Activated naive CD8-positive, alpha-beta T cell treated with anti-CD3 and anti-CD28 coated beads, Interleukin-2, amount 10 ng/mL, durations not matched to agents 7 days and 5 days (primary cell): ENCODE results near the gene OR51B5. TPM values are rescaled to one million over a fixed set of nuclear protein-coding genes. Genes with fewer than 3 reads are reported as not detected.
"Not testable (repeated sequence)": the region's sequence is repeated elsewhere in the genome, so short reads cannot be mapped to it uniquely, and the experiment has no call there.

ENCODE experiments used
- ATAC-seq: fragments of 150-1000 bp; cut with Tn5 transposase; one replicate; pipeline ENCODE4 v1.10.0; 2021; ENCODE audit warnings: low read depth, moderate library complexity
- POLR2A ChIA-PET: fragments of 350-600 bp; sonication (Branson Sonifier 250); formaldehyde crosslinking; loops from one replicate; lab custom pipeline; 2021; ENCODE audit warnings: antibody characterized with exemption; lab: Charles Lee
- DNase-seq: peaks from one replicate; pipeline ENCODE4 v3.0.0; 2021
- H3K27ac Mint-ChIP-seq: one replicate; pipeline ENCODE4 v1.8.0; 2022; ENCODE audit warnings: mild to moderate bottlenecking, mixed read lengths
- H3K27me3 Mint-ChIP-seq: one replicate; pipeline ENCODE4 v1.8.0; 2022; ENCODE audit warnings: mild to moderate bottlenecking, moderate library complexity, mixed read lengths
- H3K36me3 Mint-ChIP-seq: one replicate; pipeline ENCODE4 v1.8.0; 2021; ENCODE audit warnings: mild to moderate bottlenecking, mixed read lengths
- H3K4me1 Mint-ChIP-seq: one replicate; pipeline ENCODE4 v1.8.0; 2021; ENCODE audit warnings: mixed read lengths
- H3K4me3 Mint-ChIP-seq: one replicate; pipeline ENCODE4 v1.8.0; 2022; ENCODE audit warnings: mild to moderate bottlenecking, moderate library complexity, mixed read lengths
- H3K9me3 Mint-ChIP-seq: one replicate; pipeline ENCODE4 v1.8.0; 2021; ENCODE audit warnings: mixed read lengths
- total RNA-seq, 2 experiments: library from RNA; stranded (reverse); gene quantifications; one replicate each; pipeline ENCODE4 v1.2.3, GENCODE V29; 2021

The OR51B5 gene, protein sequence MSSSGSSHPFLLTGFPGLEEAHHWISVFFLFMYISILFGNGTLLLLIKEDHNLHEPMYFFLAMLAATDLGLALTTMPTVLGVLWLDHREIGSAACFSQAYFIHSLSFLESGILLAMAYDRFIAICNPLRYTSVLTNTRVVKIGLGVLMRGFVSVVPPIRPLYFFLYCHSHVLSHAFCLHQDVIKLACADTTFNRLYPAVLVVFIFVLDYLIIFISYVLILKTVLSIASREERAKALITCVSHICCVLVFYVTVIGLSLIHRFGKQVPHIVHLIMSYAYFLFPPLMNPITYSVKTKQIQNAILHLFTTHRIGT
- total RNA-seq: not detected

- H3K36me3 Mint-ChIP-seq: no peaks in the 10 kb centered on the region
- H3K27me3 Mint-ChIP-seq: no peaks in the 10 kb centered on the region
- no peaks in the 10 kb centered on the region for H3K4me1 Mint-ChIP-seq
- ATAC-seq: no peak
- H3K27ac Mint-ChIP-seq: no peak within 1 kb of the TSS
- H3K9me3 Mint-ChIP-seq: no peaks in the 10 kb centered on the region
- no peak for DNase-seq
- POLR2A ChIA-PET: no interaction called here
- H3K4me3 Mint-ChIP-seq: no peak within 1 kb of the TSS
Observed at GRCh38 chr11:5343474-5344335, at the start of gene OR51B5. Gene OR51B5 (minus strand): TSS chr11:5343524. CDS start chr11:5343524, 0 bp downstream.

GRCh38 chr11:5390210-5390609, 46.9 kb upstream of the OR51B5 start:
- POLR2A ChIA-PET: no interaction called here
- H3K36me3 Mint-ChIP-seq: no peaks in the 10 kb centered on the region
- no peaks in the 10 kb centered on the region for H3K4me1 Mint-ChIP-seq
- H3K27ac Mint-ChIP-seq: no peak overlapping the region
- H3K27me3 Mint-ChIP-seq: no peaks in the 10 kb centered on the region
- no peak for DNase-seq
- no peak for ATAC-seq
- H3K4me3 Mint-ChIP-seq: no peak overlapping the region
- H3K9me3 Mint-ChIP-seq: no peaks in the 10 kb centered on the region

GRCh38 chr11:5384335-5384734, 41.0 kb upstream of the OR51B5 start:
- POLR2A ChIA-PET: no interaction called here
- ATAC-seq (no peak), DNase-seq (no peak)
- H3K4me3 Mint-ChIP-seq: no peak overlapping the region
- H3K27me3 Mint-ChIP-seq: no peaks in the 10 kb centered on the region
- no peaks in the 10 kb centered on the region for H3K9me3 Mint-ChIP-seq
- no peaks in the 10 kb centered on the region for H3K36me3 Mint-ChIP-seq
- H3K4me1 Mint-ChIP-seq: no peaks in the 10 kb centered on the region
- H3K27ac Mint-ChIP-seq: no peak overlapping the region

DNA sequence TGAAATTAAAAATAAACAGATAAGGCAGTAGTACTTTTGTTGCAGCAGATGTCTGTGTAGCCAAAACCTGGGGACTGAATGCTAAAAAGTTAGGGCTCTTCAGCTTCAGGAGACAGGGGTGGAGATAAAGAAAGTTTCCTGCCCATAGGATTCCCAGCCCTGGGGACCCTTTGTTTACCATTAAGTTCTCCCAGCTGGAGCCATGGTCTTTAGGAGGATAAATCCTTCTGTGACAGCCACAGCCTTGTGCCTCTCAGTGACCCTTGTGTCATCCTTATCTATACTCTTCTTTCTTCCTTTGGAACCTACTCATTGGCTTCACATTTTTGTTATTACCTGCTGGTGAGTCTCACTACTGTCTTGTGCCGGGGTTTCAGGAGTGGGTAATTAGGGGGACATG, 40.3 kb upstream of the OR51B5 start, which contains the start of gene OR51M1:
Gene OR51M1 (plus strand): TSS at position 237 of the 400 bp plus-strand sequence. CDS start 5,587 bp downstream, outside the sequence.
- no peak within 1 kb of the TSS for H3K4me3 Mint-ChIP-seq
- H3K36me3 Mint-ChIP-seq: no peaks in the 10 kb centered on the region
- no peaks in the 10 kb centered on the region for H3K4me1 Mint-ChIP-seq
- ATAC-seq (no peak), DNase-seq (no peak)
- POLR2A ChIA-PET: no interaction called here
- H3K27me3 Mint-ChIP-seq: no peaks in the 10 kb centered on the region
- no peak within 1 kb of the TSS for H3K27ac Mint-ChIP-seq
- no peaks in the 10 kb centered on the region for H3K9me3 Mint-ChIP-seq

DNA sequence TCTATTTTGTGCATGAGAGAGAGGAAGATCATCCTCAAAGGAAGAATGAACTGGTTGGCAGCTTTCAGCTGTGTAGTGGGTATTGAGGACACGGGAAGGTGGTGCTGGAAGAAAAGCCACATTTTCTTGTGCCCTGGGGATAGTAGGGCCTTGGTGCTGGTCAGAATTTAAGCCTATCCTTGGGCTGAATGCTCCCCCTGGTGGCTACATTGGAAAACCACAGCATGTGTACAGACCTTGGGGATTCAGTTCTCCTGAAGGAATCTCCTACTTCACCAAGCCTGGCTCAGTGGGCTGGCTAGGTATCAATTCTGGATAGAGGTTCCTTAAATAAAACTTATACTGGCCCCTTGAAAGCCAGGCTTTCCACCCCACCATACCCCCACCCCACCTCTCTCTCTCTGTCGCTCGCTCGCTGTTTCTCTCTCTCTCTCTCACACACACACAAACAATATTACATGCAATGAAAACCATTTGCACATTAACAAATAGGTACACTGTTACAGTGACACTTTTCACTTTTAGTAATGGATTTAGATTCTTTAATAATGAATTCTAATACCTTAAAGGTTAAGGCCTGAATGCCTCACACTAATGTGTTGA, 37.5 kb upstream of the OR51B5 start:
- no peaks in the 10 kb centered on the region for H3K4me1 Mint-ChIP-seq
- no peak overlapping the region for H3K4me3 Mint-ChIP-seq
- no peaks in the 10 kb centered on the region for H3K27me3 Mint-ChIP-seq
- no peak overlapping the region for H3K27ac Mint-ChIP-seq
- DNase-seq: peak; percentile 28
- no peaks in the 10 kb centered on the region for H3K9me3 Mint-ChIP-seq
- POLR2A ChIA-PET: no interaction called here
- no peak for ATAC-seq
- no peaks in the 10 kb centered on the region for H3K36me3 Mint-ChIP-seq

- H3K4me1 Mint-ChIP-seq: no peaks in the 10 kb centered on the region
- H3K36me3 Mint-ChIP-seq: no peaks in the 10 kb centered on the region
- no peaks in the 10 kb centered on the region for H3K9me3 Mint-ChIP-seq
- ATAC-seq (no peak), DNase-seq (no peak)
- POLR2A ChIA-PET: no interaction called here
- H3K27me3 Mint-ChIP-seq: peaks cover 4% of the 10 kb centered on the region
- no peak overlapping the region for H3K4me3 Mint-ChIP-seq
- H3K27ac Mint-ChIP-seq: no peak overlapping the region
Observed at GRCh38 chr11:5369789-5370188, 26.5 kb upstream of the OR51B5 start.

GRCh38 chr11:5368502-5369043, 25.2 kb upstream of the OR51B5 start:
- Mint-ChIP-seq H3K9me3 (no peaks in the 10 kb centered on the region), H3K27me3 (peaks cover 4% of the 10 kb centered on the region), H3K4me3 (no peak overlapping the region), H3K27ac (no peak overlapping the region), H3K4me1 (no peaks in the 10 kb centered on the region), H3K36me3 (no peaks in the 10 kb centered on the region)
- POLR2A ChIA-PET: no interaction called here
- ATAC-seq (no peak), DNase-seq (no peak)

DNA sequence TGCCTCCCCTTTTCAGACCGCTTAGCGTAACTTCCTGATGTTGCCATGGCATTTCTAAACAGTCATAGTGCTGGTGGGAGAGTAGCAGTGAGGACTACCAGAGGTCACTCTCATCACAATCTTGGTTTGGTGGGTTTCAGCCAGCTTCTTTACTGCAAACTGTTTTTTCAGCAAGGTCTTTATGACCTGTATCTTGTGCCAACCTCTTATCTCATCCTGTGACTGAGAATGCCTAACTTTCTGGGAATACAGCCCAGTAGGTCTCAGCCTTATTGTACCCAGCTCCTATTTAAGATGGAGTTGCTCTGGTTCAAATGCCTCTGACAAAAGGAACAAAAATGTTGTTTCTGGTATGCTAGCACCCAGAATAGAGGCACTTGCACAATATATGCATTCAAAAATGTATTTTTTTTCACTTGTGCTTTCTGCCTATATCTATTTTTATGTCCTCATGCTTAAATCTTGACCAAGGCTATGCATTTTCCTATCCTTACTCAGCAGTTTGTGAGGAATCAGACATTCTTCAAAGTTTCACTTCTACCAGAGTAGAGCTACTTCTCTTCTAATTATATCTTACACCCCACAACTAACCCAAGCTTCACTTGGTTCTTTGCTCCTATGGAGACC, 24.2 kb upstream of the OR51B5 start:
- Mint-ChIP-seq H3K4me1 (no peaks in the 10 kb centered on the region), H3K9me3 (no peaks in the 10 kb centered on the region), H3K36me3 (no peaks in the 10 kb centered on the region), H3K4me3 (no peak overlapping the region), H3K27me3 (peaks cover 4% of the 10 kb centered on the region), H3K27ac (no peak overlapping the region)
- ATAC-seq (no peak), DNase-seq (no peak)
- POLR2A ChIA-PET: no interaction called here

DNA sequence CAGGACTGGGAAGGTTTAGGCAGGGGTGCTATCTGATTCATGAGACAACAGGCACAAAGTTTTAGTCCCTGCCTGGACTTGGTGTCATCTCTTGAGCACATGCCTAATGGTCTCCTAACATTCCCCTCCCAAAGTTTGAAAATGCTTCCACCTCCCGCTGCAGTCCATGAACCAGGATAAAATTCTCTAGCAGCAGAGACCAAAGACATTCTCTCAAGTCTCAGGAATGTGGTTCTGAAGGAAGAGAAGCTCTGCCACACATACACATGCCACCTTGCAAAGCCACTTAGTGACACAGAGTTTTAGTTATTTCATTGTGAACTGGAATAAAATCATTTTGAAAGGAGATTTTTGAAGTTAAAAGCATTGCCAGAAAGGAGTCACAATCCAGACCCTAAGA, 23.5 kb upstream of the OR51B5 start:
- POLR2A ChIA-PET: no interaction called here
- peaks cover 2% of the 10 kb centered on the region for H3K27me3 Mint-ChIP-seq
- DNase-seq: no peak
- no peaks in the 10 kb centered on the region for H3K36me3 Mint-ChIP-seq
- no peaks in the 10 kb centered on the region for H3K4me1 Mint-ChIP-seq
- no peak for ATAC-seq
- H3K4me3 Mint-ChIP-seq: no peak overlapping the region
- H3K9me3 Mint-ChIP-seq: no peaks in the 10 kb centered on the region
- no peak overlapping the region for H3K27ac Mint-ChIP-seq

DNA sequence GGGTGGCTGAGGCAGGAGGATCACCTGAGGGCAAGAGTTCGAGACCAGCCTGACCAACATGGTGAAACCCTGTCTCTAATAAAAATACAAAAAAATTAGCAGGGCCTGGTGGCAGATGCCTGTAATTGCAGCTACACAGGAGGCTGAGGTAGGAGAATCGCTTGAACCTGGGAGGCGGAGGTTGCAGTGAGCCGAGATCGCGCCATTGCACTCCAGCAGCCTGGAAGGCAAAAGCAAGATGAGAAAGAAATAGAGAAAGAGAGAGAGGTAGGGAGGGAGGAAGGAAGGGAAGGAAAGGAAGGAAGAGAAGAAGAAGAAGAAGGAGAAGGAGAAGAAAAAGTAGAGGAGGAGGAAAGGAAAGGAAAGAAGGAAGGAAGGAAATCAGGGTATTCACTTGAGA, 23.0 kb upstream of the OR51B5 start:
- H3K4me1 Mint-ChIP-seq, POLR2A ChIA-PET: not testable (repeated sequence)

GRCh38 chr11:5364214-5364613, 20.9 kb upstream of the OR51B5 start:
- no peaks in the 10 kb centered on the region for H3K9me3 Mint-ChIP-seq
- no peak for ATAC-seq
- H3K27ac Mint-ChIP-seq: no peak overlapping the region
- H3K36me3 Mint-ChIP-seq: no peaks in the 10 kb centered on the region
- no peak overlapping the region for H3K4me3 Mint-ChIP-seq
- H3K27me3 Mint-ChIP-seq: no peaks in the 10 kb centered on the region
- POLR2A ChIA-PET: no interaction called here
- H3K4me1 Mint-ChIP-seq: no peaks in the 10 kb centered on the region
- no peak for DNase-seq

More for the DNA sequence above, 23.0 kb upstream of the OR51B5 start:
- not testable (repeated sequence) for H3K36me3 Mint-ChIP-seq, DNase-seq, H3K27me3 Mint-ChIP-seq, ATAC-seq, H3K4me3 Mint-ChIP-seq, H3K27ac Mint-ChIP-seq, H3K9me3 Mint-ChIP-seq

- H3K27me3 Mint-ChIP-seq: no peaks in the 10 kb centered on the region
- ATAC-seq: no peak
- POLR2A ChIA-PET: no interaction called here
- DNase-seq: no peak
- no peak overlapping the region for H3K27ac Mint-ChIP-seq
- H3K4me3 Mint-ChIP-seq: no peak overlapping the region
- no peaks in the 10 kb centered on the region for H3K4me1 Mint-ChIP-seq
- no peaks in the 10 kb centered on the region for H3K36me3 Mint-ChIP-seq
- no peaks in the 10 kb centered on the region for H3K9me3 Mint-ChIP-seq
Observed at GRCh38 chr11:5363679-5364078, 20.4 kb upstream of the OR51B5 start.

DNA sequence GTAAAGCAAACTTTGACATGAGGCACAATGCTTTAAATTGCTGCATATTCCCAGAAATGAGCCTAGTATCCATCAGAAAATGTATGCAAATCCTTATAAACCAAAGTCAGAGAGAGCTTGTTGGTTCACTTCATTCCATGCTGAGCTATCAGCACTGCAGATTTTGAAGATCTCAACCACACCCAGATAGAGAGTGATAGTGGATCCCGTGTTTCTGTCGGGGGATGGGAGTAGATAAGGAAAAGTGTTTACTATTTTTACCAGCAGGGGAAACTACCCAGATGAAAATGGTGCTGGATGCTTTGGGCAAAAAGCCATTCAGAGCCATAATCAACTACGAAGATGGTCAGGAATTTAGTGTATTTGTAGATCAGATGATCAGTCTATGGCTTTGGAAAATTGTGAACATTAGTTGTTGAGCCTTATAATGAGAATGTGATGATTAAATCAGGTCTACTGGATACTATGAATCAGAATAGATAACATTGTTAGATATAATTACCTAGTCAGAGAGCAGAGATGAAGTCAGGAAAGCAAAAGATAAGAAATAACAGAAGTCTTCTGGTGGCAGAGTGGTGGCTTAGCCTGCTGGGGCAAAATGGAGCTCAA, 18.8 kb upstream of the OR51B5 start:
- DNase-seq: no peak
- ATAC-seq: no peak
- H3K9me3 Mint-ChIP-seq: no peaks in the 10 kb centered on the region
- no peak overlapping the region for H3K27ac Mint-ChIP-seq
- H3K36me3 Mint-ChIP-seq: no peaks in the 10 kb centered on the region
- H3K4me3 Mint-ChIP-seq: no peak overlapping the region
- POLR2A ChIA-PET: no interaction called here
- no peaks in the 10 kb centered on the region for H3K27me3 Mint-ChIP-seq
- no peaks in the 10 kb centered on the region for H3K4me1 Mint-ChIP-seq
